ENCODE data around the gene LRRC2.
"Not testable (repeated sequence)": the region's sequence is repeated elsewhere in the genome, so short reads cannot be mapped to it uniquely, and the experiment has no call there.

The LRRC2 gene

GRCh38 chr3:46551615-46552014 lies 14.5 kb downstream of the LRRC2 start:
- no peak for DNase-seq

GRCh38 chr3:46549989-46550388 lies 16.1 kb downstream of the LRRC2 start:
- no peak for DNase-seq

GRCh38 chr3:46549408-46549904 lies 16.6 kb downstream of the LRRC2 start:
- no peak for DNase-seq

GRCh38 chr3:46548611-46549010 lies 17.5 kb downstream of the LRRC2 start:
- not testable (repeated sequence) for DNase-seq

- no peak for DNase-seq
Observed at GRCh38 chr3:46546896-46547440, 19.1 kb downstream of the LRRC2 start.

GRCh38 chr3:46545818-46546630 lies 20.1 kb downstream of the LRRC2 start:
- DNase-seq = no peak

- no peak for DNase-seq
Observed at GRCh38 chr3:46544771-46545503, 21.2 kb downstream of the LRRC2 start.

GRCh38 chr3:46542801-46543201 lies 23.3 kb downstream of the LRRC2 start:
- no peak for DNase-seq

GRCh38 chr3:46542344-46542743 lies 23.8 kb downstream of the LRRC2 start:
- no peak for DNase-seq

- DNase-seq = no peak
Observed at GRCh38 chr3:46541835-46542234, 24.3 kb downstream of the LRRC2 start.

GRCh38 chr3:46540550-46540949 lies 25.6 kb downstream of the LRRC2 start:
- no peak for DNase-seq

- no peak for DNase-seq
Observed at GRCh38 chr3:46539443-46540005, 26.6 kb downstream of the LRRC2 start.

GRCh38 chr3:46538803-46539442 lies 27.2 kb downstream of the LRRC2 start:
- DNase-seq = no peak

GRCh38 chr3:46538425-46538802 lies 27.7 kb downstream of the LRRC2 start:
- DNase-seq = not testable (repeated sequence)

- DNase-seq = no peak
Observed at GRCh38 chr3:46537779-46538178, 28.3 kb downstream of the LRRC2 start.

- no peak for DNase-seq
Observed at GRCh38 chr3:46537316-46537715, 28.8 kb downstream of the LRRC2 start.

GRCh38 chr3:46536758-46537157 lies 29.3 kb downstream of the LRRC2 start:
- no peak for DNase-seq

- DNase-seq = no peak
Observed at GRCh38 chr3:46535746-46536145, 30.4 kb downstream of the LRRC2 start.

GRCh38 chr3:46533091-46533490 lies 33.0 kb downstream of the LRRC2 start:
- DNase-seq = no peak

GRCh38 chr3:46527239-46527638 lies 38.9 kb downstream of the LRRC2 start:
- no peak for DNase-seq

GRCh38 chr3:46524832-46525231 lies 41.3 kb downstream of the LRRC2 start:
- no peak for DNase-seq

- no peak for DNase-seq
Observed at GRCh38 chr3:46524008-46524407, 42.1 kb downstream of the LRRC2 start.

- no peak for DNase-seq
Observed at GRCh38 chr3:46523556-46523955, 42.5 kb downstream of the LRRC2 start.
